GM10266 (cell line): ENCODE data around the gene ZNF493.

Source experiments
- DNase-seq: peaks from one replicate; pipeline ENCODE4 v3.0.0; 2012; ENCODE audit errors: extremely low spot score
- CTCF ChIP-seq: IDR thresholded peaks from 2 replicates; pipeline ENCODE4 v1.5.1; 2012; ENCODE audit warnings: mild to moderate bottlenecking, low read depth; ENCODE audit not compliant: control insufficient read depth, insufficient read depth; ENCODE audit errors: missing control alignments

ZNF493 gene

GRCh38 chr19:21398851-21399250, 1.9 kb downstream of the ZNF493 start:
- no peak for TF ChIP-seq CTCF
- no peak for DNase-seq

GRCh38 chr19:21402303-21402985, 5.5 kb downstream of the ZNF493 start:
- TF ChIP-seq CTCF = no peak
- DNase-seq = no peak

GRCh38 chr19:21410166-21410565, 13.2 kb downstream of the ZNF493 start:
- TF ChIP-seq CTCF = no peak
- DNase-seq = no peak

- DNase-seq = no peak
- TF ChIP-seq CTCF = no peak
These were observed 25.3 kb downstream of the ZNF493 start for GRCh38 chr19:21422244-21422643.

- DNase-seq = no peak
- TF ChIP-seq CTCF = no peak
These were observed 26.4 kb downstream of the ZNF493 start for GRCh38 chr19:21423057-21424041.

GRCh38 chr19:21430675-21431074, 33.7 kb downstream of the ZNF493 start:
- DNase-seq = no peak
- no peak for TF ChIP-seq CTCF

- no peak for DNase-seq
- no peak for TF ChIP-seq CTCF
These were observed 35.7 kb downstream of the ZNF493 start for GRCh38 chr19:21432590-21432989.
